ENCODE measurements around the gene ANKRD42.

GRCh38 chr11:83200035-83200434 lies 6.5 kb downstream of the ANKRD42 start:
- no peak for TF ChIP-seq ZBTB7A (tag by site-specific recombination; IDR thresholded peaks at IDR 0.05; ENCODE audit: low read depth)
- TF ChIP-seq ZNF121 (tag by site-specific recombination; IDR thresholded peaks at IDR 0.05): no peak
- no peak for TF ChIP-seq ZBTB48 (tag by site-specific recombination; IDR thresholded peaks at IDR 0.05)
- TF ChIP-seq CTCF (tag by site-specific recombination; IDR thresholded peaks at IDR 0.05): no peak
- no peak for TF ChIP-seq ZNF366 (tag by site-specific recombination; conservative IDR thresholded peaks at IDR 0.05)
- no peak for TF ChIP-seq YY1 (tag by site-specific recombination; IDR thresholded peaks at IDR 0.05)
- TF ChIP-seq ZFP41 (tag by site-specific recombination; IDR thresholded peaks at IDR 0.05; ENCODE audit: borderline replicate concordance): no peak
- TF ChIP-seq ZSCAN30 (tag by site-specific recombination; IDR thresholded peaks at IDR 0.05): no peak
- TF ChIP-seq ZSCAN4 (tag by site-specific recombination; IDR thresholded peaks at IDR 0.05): no peak
- TF ChIP-seq SP2 (tag by site-specific recombination; IDR thresholded peaks at IDR 0.05): no peak
- no peak for TF ChIP-seq ZNF221 (tag by site-specific recombination; IDR thresholded peaks at IDR 0.05; ENCODE audit: borderline replicate concordance)
